ENCODE results near the gene ELMO3. TPM values are rescaled to one million over a fixed set of nuclear protein-coding genes. Genes with fewer than 3 reads are reported as not detected.

Gene ELMO3
- total RNA-seq, 1 donor from 2014 or later: 4.5 TPM

- no peaks in the 10 kb centered on the region for H3K36me3 Mint-ChIP-seq (ENCODE audit: low read depth)
- H3K27ac Mint-ChIP-seq (ENCODE audit: unreplicated experiment): no peak overlapping the region
- H3K4me3 Mint-ChIP-seq: peak overlapping the region; percentile 38
Observed at GRCh38 chr16:67243481-67243880, 44.5 kb downstream of the ELMO3 start.

DNA sequence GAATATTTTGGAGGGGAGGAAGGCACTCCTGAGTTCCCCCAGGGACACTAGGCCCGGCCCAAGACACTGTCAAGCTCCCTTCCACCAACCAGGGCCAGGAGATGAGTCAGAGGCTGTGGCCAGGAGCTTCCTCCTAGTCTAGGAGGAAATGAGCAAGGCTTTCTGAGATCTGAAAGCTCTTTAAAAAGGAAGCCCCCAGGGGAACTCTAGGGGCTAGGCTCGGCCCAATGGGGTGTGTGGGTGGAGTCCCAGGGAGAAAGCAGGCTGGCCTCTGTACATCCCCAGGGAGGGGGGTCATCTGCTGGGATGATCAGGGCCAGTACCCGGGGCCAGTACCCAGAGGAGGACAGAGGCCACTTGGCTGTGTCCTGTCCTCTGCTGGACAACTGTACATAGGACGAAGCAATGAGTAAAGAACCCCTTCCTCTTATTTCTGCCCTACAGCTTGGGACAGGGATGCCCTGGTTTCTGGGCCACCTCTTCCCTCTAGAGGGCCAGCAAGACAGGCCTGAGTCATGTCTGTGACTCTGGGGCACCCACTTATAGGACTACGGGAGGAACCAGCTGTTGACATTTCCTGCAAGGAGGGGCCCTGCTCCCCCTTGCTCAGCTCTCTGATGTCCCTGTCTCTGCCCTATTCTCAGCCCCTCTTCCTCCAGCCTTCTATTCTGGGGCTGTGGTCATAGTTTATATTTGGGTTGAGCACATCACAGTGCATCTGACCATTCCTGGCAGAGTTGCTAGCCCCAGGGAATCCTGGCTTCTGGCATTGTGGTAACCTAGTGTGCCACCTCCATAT lies 45.7 kb downstream of the ELMO3 start:
- H3K36me3 Mint-ChIP-seq (ENCODE audit: low read depth): no peaks in the 10 kb centered on the region
- DNase-seq (ENCODE audit: low read depth, low spot score): no peak
- H3K4me1 Mint-ChIP-seq: peaks cover 31% of the 10 kb centered on the region
- H3K27ac Mint-ChIP-seq (ENCODE audit: unreplicated experiment): no peak overlapping the region
- H3K27me3 Mint-ChIP-seq (ENCODE audit: low read depth): peaks cover 19% of the 10 kb centered on the region
- no peak for TF ChIP-seq CTCF (conservative IDR thresholded peaks at IDR 0.05)
- no peaks in the 10 kb centered on the region for H3K9me3 Mint-ChIP-seq
- H3K4me3 Mint-ChIP-seq: peak overlapping the region; percentile 85

More at GRCh38 chr16:67243481-67243880, 44.5 kb downstream of the ELMO3 start:
- peaks cover 10% of the 10 kb centered on the region for H3K27me3 Mint-ChIP-seq (ENCODE audit: low read depth)
- no peak for TF ChIP-seq CTCF (conservative IDR thresholded peaks at IDR 0.05)
- H3K9me3 Mint-ChIP-seq: no peaks in the 10 kb centered on the region
- H3K4me1 Mint-ChIP-seq: peaks cover 28% of the 10 kb centered on the region
- no peak for DNase-seq (ENCODE audit: low read depth, low spot score)

GRCh38 chr16:67245186-67245585 lies 46.3 kb downstream of the ELMO3 start:
- H3K27ac Mint-ChIP-seq (ENCODE audit: unreplicated experiment): no peak overlapping the region
- peaks cover 25% of the 10 kb centered on the region for H3K27me3 Mint-ChIP-seq (ENCODE audit: low read depth)
- no peak for TF ChIP-seq CTCF (conservative IDR thresholded peaks at IDR 0.05)
- H3K9me3 Mint-ChIP-seq: no peaks in the 10 kb centered on the region
- DNase-seq (ENCODE audit: low read depth, low spot score): no peak
- H3K36me3 Mint-ChIP-seq (ENCODE audit: low read depth): no peaks in the 10 kb centered on the region
- peaks cover 37% of the 10 kb centered on the region for H3K4me1 Mint-ChIP-seq
- peak overlapping the region; percentile 85 for H3K4me3 Mint-ChIP-seq

DNA sequence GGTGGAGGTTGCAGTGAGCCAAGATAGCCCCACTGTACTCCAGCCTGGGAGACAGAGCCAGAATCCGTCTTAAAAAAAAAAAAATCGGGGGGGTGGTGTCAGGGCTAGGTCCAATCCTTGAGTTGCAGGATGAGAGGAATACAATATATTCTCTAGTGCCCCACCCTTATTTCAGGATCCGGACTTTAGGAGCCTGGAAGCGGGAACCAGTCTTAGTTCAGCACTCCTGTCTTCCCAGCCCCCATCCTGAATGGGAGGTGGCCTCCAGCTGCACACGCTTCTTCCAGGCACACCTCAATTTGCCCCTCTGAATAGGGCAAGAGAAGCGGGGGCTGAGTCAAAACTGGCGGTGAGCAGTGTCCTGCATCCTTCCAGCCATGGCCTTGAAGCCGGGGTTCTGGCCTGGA lies 46.7 kb downstream of the ELMO3 start:
- Mint-ChIP-seq H3K4me1 (peaks cover 39% of the 10 kb centered on the region), H3K4me3 (peak overlapping the region; percentile 85), H3K9me3 (no peaks in the 10 kb centered on the region), H3K36me3 (ENCODE audit: low read depth) (no peaks in the 10 kb centered on the region), H3K27me3 (ENCODE audit: low read depth) (peaks cover 30% of the 10 kb centered on the region), H3K27ac (ENCODE audit: unreplicated experiment) (no peak overlapping the region)
- DNase-seq (ENCODE audit: low read depth, low spot score): no peak
- TF ChIP-seq CTCF (conservative IDR thresholded peaks at IDR 0.05): no peak

DNA sequence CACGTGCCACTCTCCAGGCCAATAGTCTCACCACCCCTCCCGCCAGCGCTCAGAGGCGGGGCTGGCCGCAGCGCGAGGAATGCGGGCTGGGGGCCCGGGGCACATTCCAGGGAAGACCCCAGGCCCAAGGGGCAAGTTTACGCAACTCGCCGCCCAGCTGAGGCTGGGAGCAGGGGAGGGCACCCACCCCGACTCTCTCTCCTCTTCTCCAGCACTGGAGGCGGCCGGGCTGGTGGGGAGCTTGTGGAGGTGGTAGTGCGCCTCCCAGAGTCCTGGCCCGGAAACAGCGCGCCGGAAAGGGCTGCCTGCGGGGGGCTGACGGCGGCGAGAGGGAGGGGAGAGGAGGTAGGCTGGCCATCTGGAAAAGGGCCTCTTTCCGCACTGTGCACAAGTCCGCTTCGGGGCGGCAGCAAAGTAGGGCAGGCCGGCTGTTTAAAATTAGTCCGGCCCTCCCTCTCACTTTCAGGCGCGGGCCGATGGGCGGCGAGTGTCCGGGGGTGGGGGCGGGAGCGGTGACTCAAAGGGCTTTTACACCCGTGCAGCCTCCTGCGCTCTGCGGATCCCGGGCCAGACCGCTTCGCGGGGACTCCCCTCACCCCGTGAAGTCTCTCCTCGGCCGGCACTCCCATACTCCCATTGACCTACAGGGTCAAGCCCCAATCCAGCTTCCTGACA lies 47.3 kb downstream of the ELMO3 start:
- Mint-ChIP-seq H3K27me3 (ENCODE audit: low read depth) (peaks cover 34% of the 10 kb centered on the region), H3K9me3 (no peaks in the 10 kb centered on the region), H3K4me1 (peaks cover 38% of the 10 kb centered on the region), H3K4me3 (peak overlapping the region; percentile 85), H3K36me3 (ENCODE audit: low read depth) (no peaks in the 10 kb centered on the region), H3K27ac (ENCODE audit: unreplicated experiment) (no peak overlapping the region)
- peak; percentile 82 for DNase-seq (ENCODE audit: low read depth, low spot score)
- peak; percentile 41 for TF ChIP-seq CTCF (conservative IDR thresholded peaks at IDR 0.05)
